ENCODE results near the gene CACNA1C. TPM values are rescaled to one million over a fixed set of nuclear protein-coding genes. Genes with fewer than 3 reads are reported as not detected.

The CACNA1C gene
- total RNA-seq, 1 experiment from 2014 or later: 1.1 TPM

GRCh38 chr12:2185751-2186341, 133.1 kb downstream of the CACNA1C start:
- H3K4me1 ChIP-seq (ENCODE audit: insufficient read depth, low read length): peaks cover 16% of the 10 kb centered on the region; the same call in 1 of the 2 replicates
- H3K23ac ChIP-seq (ENCODE audit: insufficient read length, low read depth, low read length): no peak overlapping the region
- no peak overlapping the region for H3K18ac ChIP-seq (ENCODE audit: insufficient read length, low read depth, low read length)
- H3T11ph ChIP-seq (ENCODE audit: low read length): no peak overlapping the region
- H3K4me3 Mint-ChIP-seq: no peak overlapping the region
- WGBS (ENCODE audit: extremely low coverage, insufficient read length, low lambda C conversion rate): no CpG with 5 or more reads among the region's 21 CpGs
- H3K4me2 ChIP-seq (ENCODE audit: insufficient read depth, insufficient read length, low read length): no peak overlapping the region
- no peak overlapping the region for H3K27ac Mint-ChIP-seq
- no peaks in the 10 kb centered on the region for H3K27me3 ChIP-seq (ENCODE audit: insufficient read depth, low read length)
- H2BK120ac ChIP-seq (ENCODE audit: low read depth, low read length, poor library complexity, severe bottlenecking): no peak overlapping the region
- H4K5ac ChIP-seq (ENCODE audit: insufficient read length, low read depth, low read length): no peak overlapping the region
- H3K4ac ChIP-seq (ENCODE audit: low read depth, low read length): no peak overlapping the region
- TF ChIP-seq CTCF (conservative IDR thresholded peaks at IDR 0.05): no peak
- H2BK12ac ChIP-seq (ENCODE audit: insufficient read length, low read depth, low read length): no peak overlapping the region
- H4K8ac ChIP-seq (replicated peaks; ENCODE audit: insufficient read length, low read depth, low read length): no peak overlapping the region
- H2AFZ ChIP-seq (ENCODE audit: low read length): no peak overlapping the region
- H3K27me3 Mint-ChIP-seq (ENCODE audit: low read depth): peaks cover 4% of the 10 kb centered on the region; the same call in 1 of the 2 replicates
- no peak overlapping the region for H3K27ac ChIP-seq (ENCODE audit: insufficient read length, low read depth, low read length)
- H3K79me2 ChIP-seq (ENCODE audit: insufficient read depth, low read length): no peaks in the 10 kb centered on the region
- no peak overlapping the region for H3K14ac ChIP-seq (ENCODE audit: insufficient read depth, low read length)
- H3K4me1 Mint-ChIP-seq: peaks cover 49 to 52% of the 10 kb centered on the region in 2 experiments
- no peak overlapping the region for H2BK20ac ChIP-seq (ENCODE audit: low read depth, low read length, poor library complexity, severe bottlenecking)
- no peak overlapping the region for H4K91ac ChIP-seq (ENCODE audit: insufficient read length, low read depth, low read length)
- H3K23me2 ChIP-seq (ENCODE audit: insufficient read length, low read depth, low read length, poor library complexity, severe bottlenecking): no peaks in the 10 kb centered on the region
- H3K9me3 ChIP-seq (ENCODE audit: control insufficient read depth, low read depth, low read length): no peaks in the 10 kb centered on the region
- no peak overlapping the region for H2BK15ac ChIP-seq (ENCODE audit: low read depth, low read length)
- no peaks in the 10 kb centered on the region for H4K20me1 ChIP-seq (ENCODE audit: control insufficient read depth, insufficient read depth, insufficient read length)
- DNase-seq: no peak
- H2BK5ac ChIP-seq (ENCODE audit: insufficient read length, low read length): no peak overlapping the region
- H3K56ac ChIP-seq (ENCODE audit: insufficient read length, low read depth, low read length): no peak overlapping the region
- H3K36me3 Mint-ChIP-seq (ENCODE audit: insufficient read depth in 1 of 3, low read depth in 3 of 3): peaks cover 0 to 1% (median 0%) of the 10 kb centered on the region in 3 experiments; a peak in 1 of 7 replicates
- no peaks in the 10 kb centered on the region for H3K9me3 Mint-ChIP-seq
- no peak overlapping the region for H2AK5ac ChIP-seq (ENCODE audit: insufficient read length, low read length)
- H3K9ac ChIP-seq (ENCODE audit: extremely low read depth, insufficient read length, low read length): no peak overlapping the region
- no peaks in the 10 kb centered on the region for H3K79me1 ChIP-seq (ENCODE audit: insufficient read depth, low read depth, low read length, poor library complexity, severe bottlenecking)

Data from H9 (cell line).